ENCODE measurements around the gene SBNO2. TPM values are rescaled to one million over a fixed set of nuclear protein-coding genes. Genes with fewer than 3 reads are reported as not detected.
A peak's percentile ranks its signal among the peaks of the same experiment; 100 is the strongest.

The SBNO2 gene
- total RNA-seq, 4 donors from 2014 or later, result 22.8 to 69.0 (median 25.5) TPM

GRCh38 chr19:1154731-1155351, 19.2 kb downstream of the SBNO2 start:
- WGBS, 2 donors, result 9 to 50% methylated on average over 2 to 8 of the region's 32 CpGs
- peak overlapping the region in 1 of 3 donors; percentile 5 for H3K4me3 ChIP-seq (replicated peaks in 1 of 3)
- intact Hi-C loops (cut with DNase I), result no loop called here
- no peaks in the 10 kb centered on the region for H3K9me3 ChIP-seq
- H3K36me3 ChIP-seq, result peaks cover 0 to 10% of the 10 kb centered on the region in 2 donors
- H3K27ac ChIP-seq, result peak overlapping the region; percentile 83 to 93 (median 84)
- TF ChIP-seq POLR2A (IDR thresholded peaks at IDR 0.05), result peak in 1 of 2 donors; percentile 29
- peak in 1 of 6 experiments; percentile 8 for TF ChIP-seq CTCF (IDR thresholded peaks at IDR 0.05)
- DNase-seq, result peak; percentile 88
- no peaks in the 10 kb centered on the region for H3K27me3 ChIP-seq
- peaks cover 17 to 52% of the 10 kb centered on the region in 2 donors for H3K4me1 ChIP-seq

- peaks cover 17 to 52% of the 10 kb centered on the region in 2 donors for H3K4me1 ChIP-seq
- WGBS, 2 donors, result 91 to 96% methylated on average over 15 to 41 of the region's 58 CpGs
- intact Hi-C loops (cut with DNase I), result no loop called here
- H3K27ac ChIP-seq, result peak overlapping the region; percentile 83 to 93 (median 84)
- no peaks in the 10 kb centered on the region for H3K27me3 ChIP-seq
- no peaks in the 10 kb centered on the region for H3K9me3 ChIP-seq
- peak overlapping the region in 1 of 3 donors; percentile 5 for H3K4me3 ChIP-seq (replicated peaks in 1 of 3)
- H3K36me3 ChIP-seq, result peaks cover 0 to 10% of the 10 kb centered on the region in 2 donors
- no peak for DNase-seq
- TF ChIP-seq CTCF (IDR thresholded peaks at IDR 0.05), result no peak
- no peak for TF ChIP-seq POLR2A (IDR thresholded peaks at IDR 0.05)
These were observed 20.0 kb downstream of the SBNO2 start for GRCh38 chr19:1153891-1154730.

- Histone ChIP-seq H3K9me3 (no peaks in the 10 kb centered on the region), H3K4me3 (replicated peaks in 1 of 3) (no peak overlapping the region), H3K36me3 (peaks cover 0 to 10% of the 10 kb centered on the region in 2 donors), H3K27me3 (no peaks in the 10 kb centered on the region), H3K27ac (peak overlapping the region; percentile 63 to 72 (median 69)), H3K4me1 (peaks cover 17 to 52% of the 10 kb centered on the region in 2 donors)
- WGBS, 2 donors, result 83 to 86% methylated on average over 31 to 35 of the region's 35 CpGs
- DNase-seq, result no peak
- intact Hi-C loops (cut with DNase I), result no loop called here
- TF ChIP-seq CTCF (IDR thresholded peaks at IDR 0.05), result no peak
- TF ChIP-seq POLR2A (IDR thresholded peaks at IDR 0.05), result no peak
These were observed 22.0 kb downstream of the SBNO2 start for GRCh38 chr19:1151917-1152587.

- WGBS, 2 donors, result 79 to 100% methylated on average over 2 to 5 of the region's 12 CpGs
- Histone ChIP-seq H3K36me3 (peaks cover 0 to 10% of the 10 kb centered on the region in 2 donors), H3K27me3 (no peaks in the 10 kb centered on the region), H3K9me3 (no peaks in the 10 kb centered on the region), H3K4me1 (peaks cover 17 to 47% of the 10 kb centered on the region in 2 donors), H3K4me3 (replicated peaks in 1 of 3) (no peak overlapping the region), H3K27ac (peak overlapping the region; percentile 63 to 72 (median 69))
- no peak for TF ChIP-seq CTCF (IDR thresholded peaks at IDR 0.05)
- no peak for TF ChIP-seq POLR2A (IDR thresholded peaks at IDR 0.05)
- intact Hi-C loops (cut with DNase I), result no loop called here
- no peak for DNase-seq
These were observed 22.9 kb downstream of the SBNO2 start for GRCh38 chr19:1151037-1151724.
